Skeletal muscle cell (primary cell): ENCODE measurements around the gene IL16.

Experiments
- DNase-seq: peaks from one replicate; pipeline ENCODE4 v3.0.0-alpha.2; 2010; ENCODE audit warnings: low read depth
- H3K4me3 ChIP-seq: 2 replicates; pipeline ENCODE4 v1.5.1; 2011; ENCODE audit warnings: low read depth, mild to moderate bottlenecking, control low read depth, low read length, moderate library complexity

Gene IL16

GRCh38 chr15:81242778-81243177 is 46.1 kb downstream of the IL16 start:
- DNase-seq: no peak
- H3K4me3 ChIP-seq: no peak overlapping the region

- H3K4me3 ChIP-seq: no peak overlapping the region
- no peak for DNase-seq
Measured at GRCh38 chr15:81244306-81244705, 47.6 kb downstream of the IL16 start.

DNA sequence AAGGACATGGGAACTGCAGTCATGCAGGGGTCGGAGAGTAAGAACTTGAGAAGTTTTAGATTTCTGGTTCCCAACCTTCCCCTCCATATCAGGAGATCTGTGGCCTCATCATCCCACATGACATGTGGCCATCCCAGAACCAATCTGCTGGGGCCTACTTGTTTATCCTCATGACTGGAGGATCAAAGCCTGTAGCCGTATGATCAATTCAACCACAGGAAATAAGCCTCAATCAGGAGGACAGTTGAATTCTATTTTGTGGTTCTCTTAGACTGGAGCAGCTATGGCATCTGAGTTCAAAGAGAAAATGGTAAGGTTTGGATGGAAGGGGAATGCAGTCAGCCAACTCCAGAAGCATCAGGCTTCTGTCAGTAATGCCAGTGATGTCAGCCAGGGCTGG is 57.2 kb downstream of the IL16 start:
- DNase-seq: no peak
- no peak overlapping the region for H3K4me3 ChIP-seq

- H3K4me3 ChIP-seq: no peak overlapping the region
- DNase-seq: no peak
Measured at GRCh38 chr15:81254277-81254915, 57.7 kb downstream of the IL16 start.

- no peak overlapping the region for H3K4me3 ChIP-seq
- DNase-seq: no peak
Measured at GRCh38 chr15:81254916-81255290, 58.2 kb downstream of the IL16 start.

DNA sequence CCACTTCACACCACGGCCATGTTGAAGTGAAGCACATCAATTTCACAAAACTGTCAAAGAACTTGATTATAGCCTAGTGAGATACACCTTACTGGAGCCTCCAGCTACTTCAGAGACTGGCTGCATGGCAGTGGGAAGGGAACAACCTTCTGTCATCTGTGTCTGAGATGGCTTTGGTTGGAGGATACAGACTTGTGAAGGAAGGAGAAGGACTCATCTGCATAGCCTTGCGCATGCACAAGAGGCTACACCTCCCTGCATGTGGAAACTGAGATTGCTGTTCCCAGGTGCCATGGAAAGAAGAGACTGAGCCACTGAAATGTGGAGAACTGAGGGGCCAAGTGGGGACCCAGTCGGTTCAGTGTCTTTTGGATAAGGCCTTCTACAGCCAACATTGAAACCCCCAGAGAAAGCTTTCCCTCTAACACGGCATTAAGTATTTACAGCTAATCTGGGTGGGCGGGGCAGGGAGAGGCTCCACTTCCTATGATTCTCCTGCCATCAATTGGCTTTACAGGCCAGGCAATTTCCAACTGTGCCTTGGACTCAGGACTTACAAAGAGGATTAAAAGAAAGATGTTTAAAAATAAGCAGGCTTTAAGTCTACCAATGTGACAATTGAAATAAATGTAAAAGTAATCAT is 58.8 kb downstream of the IL16 start:
- DNase-seq: no peak
- H3K4me3 ChIP-seq: no peak overlapping the region

DNA sequence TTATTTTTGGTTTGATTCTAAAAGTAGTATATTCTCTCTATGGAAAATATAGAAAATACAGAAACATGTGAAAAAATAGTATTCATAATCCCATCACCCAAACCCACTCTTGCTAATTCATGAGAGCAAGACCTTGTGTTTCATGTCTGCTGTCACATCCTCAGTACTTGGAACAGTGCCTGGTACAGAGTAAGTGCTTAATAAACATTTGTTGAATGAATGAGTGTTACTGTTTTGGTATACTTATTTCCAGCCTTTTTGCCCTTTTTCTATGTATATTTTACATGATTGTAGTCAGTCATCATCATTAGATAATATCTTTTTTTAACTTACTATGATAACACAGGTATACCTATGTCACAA is 59.3 kb downstream of the IL16 start:
- no peak for DNase-seq

DNA sequence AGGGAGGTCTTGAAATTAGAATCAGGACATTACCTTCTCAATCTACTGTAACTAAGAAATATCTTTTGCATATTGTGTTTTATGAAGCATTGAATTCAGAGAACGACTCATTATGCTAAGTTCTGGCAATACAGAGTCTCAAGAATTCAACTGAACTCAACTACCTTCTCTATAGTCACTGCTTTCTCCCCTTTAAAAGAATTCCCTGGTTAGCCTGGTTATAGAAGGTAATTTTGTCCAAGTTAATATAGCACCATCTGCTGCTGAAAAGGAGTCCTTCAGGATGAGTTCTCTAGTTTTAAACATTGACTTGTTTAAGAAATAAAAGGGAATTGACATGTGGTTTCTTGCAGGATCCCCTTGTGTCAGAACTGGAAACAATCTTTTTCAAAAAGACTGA is 60.2 kb downstream of the IL16 start:
- DNase-seq: no peak

More for the DNA sequence above, 59.3 kb downstream of the IL16 start:
- no peak overlapping the region for H3K4me3 ChIP-seq

GRCh38 chr15:81257435-81257834 is 60.8 kb downstream of the IL16 start:
- H3K4me3 ChIP-seq: no peak overlapping the region
- DNase-seq: no peak

More for the DNA sequence above, 60.2 kb downstream of the IL16 start:
- no peak overlapping the region for H3K4me3 ChIP-seq

DNA sequence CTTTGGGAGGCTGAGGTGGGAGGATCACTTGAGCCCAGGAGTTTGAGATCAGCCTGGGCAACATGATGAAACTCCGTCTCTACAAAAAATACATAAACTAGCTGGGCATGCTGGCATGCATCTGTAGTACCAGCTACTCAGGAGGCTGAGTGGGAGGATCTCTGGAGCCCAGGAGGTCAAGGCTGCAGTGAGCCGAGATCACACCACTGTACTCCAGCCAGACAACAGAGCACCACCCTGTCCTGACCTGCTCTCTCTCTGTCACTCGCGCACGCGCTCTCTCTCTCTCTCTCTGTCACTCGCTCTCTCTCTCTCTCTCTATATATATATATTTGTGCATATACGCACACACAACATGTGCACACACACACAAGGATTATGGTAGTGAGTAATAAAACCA is 61.8 kb downstream of the IL16 start:
- DNase-seq: no peak
- no peak overlapping the region for H3K4me3 ChIP-seq

DNA sequence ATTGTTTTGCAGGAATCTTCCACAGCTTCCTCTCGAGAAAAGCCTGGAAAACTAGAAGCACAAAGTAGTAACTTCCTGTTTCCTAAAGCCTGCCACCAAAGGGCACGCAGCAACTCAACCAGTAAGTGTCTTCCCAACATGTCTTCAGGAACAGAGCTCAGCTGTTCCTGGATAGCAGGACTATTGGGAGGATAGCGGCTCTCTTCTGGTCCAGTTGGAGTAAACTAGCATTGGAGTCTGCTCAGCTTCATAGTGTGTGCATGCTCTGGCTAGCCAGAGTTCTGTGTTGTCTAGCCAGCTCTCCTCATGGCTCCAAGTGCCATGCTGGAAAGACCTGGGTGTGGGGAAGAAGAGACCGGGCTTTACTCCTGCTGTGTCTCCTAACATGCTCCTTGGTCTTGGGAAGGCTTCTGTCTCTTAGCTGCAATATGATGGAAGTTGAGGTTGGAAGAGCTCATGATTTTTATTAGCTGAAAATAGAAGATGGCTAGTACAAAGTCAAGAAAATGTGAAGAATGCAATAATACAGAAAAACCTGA is 63.1 kb downstream of the IL16 start:
- H3K4me3 ChIP-seq: no peak overlapping the region
- no peak for DNase-seq

- H3K4me3 ChIP-seq: no peak overlapping the region
- no peak for DNase-seq
Measured at GRCh38 chr15:81261172-81261811, 64.6 kb downstream of the IL16 start.

DNA sequence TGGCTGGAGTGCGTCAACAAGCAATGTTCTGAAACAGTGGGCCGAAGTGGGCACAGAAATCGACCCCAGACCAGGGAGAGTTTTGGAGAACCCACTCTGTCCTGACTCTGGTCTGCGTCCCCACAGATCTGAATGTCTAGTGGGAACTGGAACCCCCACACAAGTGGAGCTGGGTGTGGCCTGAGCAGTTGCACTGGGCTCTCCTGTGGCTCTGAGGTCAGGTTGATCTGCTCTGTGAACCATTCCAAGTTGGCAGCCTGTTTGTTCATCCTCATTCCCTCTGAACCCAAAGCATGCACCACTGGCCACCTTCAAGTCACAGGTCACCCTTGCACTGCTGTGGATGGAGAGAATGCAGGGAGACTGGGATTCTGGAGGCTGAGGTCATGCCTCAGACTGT is 66.8 kb downstream of the IL16 start:
- no peak for DNase-seq
- H3K4me3 ChIP-seq: no peak overlapping the region

DNA sequence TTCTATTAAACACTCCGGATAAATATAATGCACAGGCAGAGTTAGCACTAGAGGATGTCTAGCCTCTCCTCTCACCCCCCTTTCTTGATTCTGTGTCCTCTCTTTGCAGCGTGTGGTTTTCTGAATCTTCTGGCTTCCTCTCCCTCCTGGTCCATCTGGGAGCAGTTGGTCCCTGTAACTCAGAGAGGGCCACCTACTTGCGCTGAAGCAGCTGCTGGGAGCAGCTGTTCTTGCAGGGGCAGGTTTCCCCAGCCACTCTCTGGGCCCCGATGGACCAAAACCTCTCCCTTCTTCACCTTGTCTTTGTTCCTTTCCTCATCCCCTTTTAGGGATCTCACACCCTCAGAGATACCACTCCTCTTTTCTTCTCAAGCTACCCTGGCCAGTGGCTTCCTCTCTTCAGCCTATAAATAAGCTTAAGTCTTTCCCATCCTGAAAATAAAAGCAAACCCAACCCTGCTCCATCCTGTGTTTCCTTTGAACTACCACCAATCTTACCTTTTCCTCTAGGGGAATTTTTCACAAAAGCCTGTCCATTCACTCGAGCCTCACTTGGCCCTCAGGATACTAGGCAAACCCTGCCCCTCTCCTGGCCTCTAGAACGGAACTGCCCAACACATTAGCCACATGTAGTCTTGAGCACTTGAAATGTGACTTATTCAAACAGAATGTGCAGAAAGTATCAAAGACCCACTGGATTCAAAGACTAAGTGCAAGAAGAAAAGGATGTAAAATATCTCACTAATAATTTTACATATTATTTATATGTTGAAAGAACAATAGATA is 67.6 kb downstream of the IL16 start:
- no peak overlapping the region for H3K4me3 ChIP-seq
- DNase-seq: no peak

GRCh38 chr15:81265256-81265943 is 68.7 kb downstream of the IL16 start:
- no peak for DNase-seq
- H3K4me3 ChIP-seq: peak overlapping the region; percentile 21

GRCh38 chr15:81265944-81266775 is 69.5 kb downstream of the IL16 start:
- no peak for DNase-seq
- H3K4me3 ChIP-seq: peak overlapping the region; percentile 21

- no peak for DNase-seq
Measured at GRCh38 chr15:81268340-81268739, 71.7 kb downstream of the IL16 start.

GRCh38 chr15:81268881-81269601 is 72.4 kb downstream of the IL16 start:
- H3K4me3 ChIP-seq: no peak overlapping the region
- no peak for DNase-seq

More at GRCh38 chr15:81268340-81268739, 71.7 kb downstream of the IL16 start:
- no peak overlapping the region for H3K4me3 ChIP-seq
